H54 (cell line): ENCODE measurements around the gene GGTLC2.
"Not testable (repeated sequence)": the region's sequence is repeated elsewhere in the genome, so short reads cannot be mapped to it uniquely, and the experiment has no call there.

Experiments used
- DNase-seq: peaks from one replicate; pipeline ENCODE4 v3.0.0; 2011; ENCODE audit warnings: low spot score, mixed read lengths; ENCODE audit not compliant: insufficient read length
- FAIRE-seq: peaks from 3 replicates; lab custom pipeline; 2011; peaks lifted over from hg19 to GRCh38; lab: Jason Lieb, UNC
- POLR2A ChIP-seq: IDR thresholded peaks from 2 replicates; pipeline ENCODE4 v1.6.1; 2011; ENCODE audit warnings: low read depth, mild to moderate bottlenecking, low read length

Gene GGTLC2

DNA sequence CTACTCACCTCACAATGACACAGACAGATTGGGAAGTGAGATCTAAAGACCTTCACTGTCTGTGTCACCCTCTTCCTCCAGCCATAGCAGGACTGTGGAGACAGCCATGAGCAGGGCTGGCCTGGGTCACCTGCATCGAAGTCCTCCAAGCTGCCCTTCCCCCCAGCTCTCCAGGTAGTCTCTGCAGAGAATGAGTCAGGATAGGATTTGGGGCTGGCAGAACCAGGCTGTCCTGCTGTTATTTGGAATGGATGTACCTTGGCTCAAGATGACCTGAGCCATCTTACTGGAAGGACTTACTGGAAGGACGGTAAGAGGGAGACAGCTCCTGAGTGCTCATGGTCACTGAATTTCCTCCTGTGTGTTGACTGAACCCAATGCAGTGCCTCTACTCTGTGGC is 29.2 kb downstream of the GGTLC2 start:
- TF ChIP-seq POLR2A: no peak
- DNase-seq (no peak), FAIRE-seq (no peak)

DNA sequence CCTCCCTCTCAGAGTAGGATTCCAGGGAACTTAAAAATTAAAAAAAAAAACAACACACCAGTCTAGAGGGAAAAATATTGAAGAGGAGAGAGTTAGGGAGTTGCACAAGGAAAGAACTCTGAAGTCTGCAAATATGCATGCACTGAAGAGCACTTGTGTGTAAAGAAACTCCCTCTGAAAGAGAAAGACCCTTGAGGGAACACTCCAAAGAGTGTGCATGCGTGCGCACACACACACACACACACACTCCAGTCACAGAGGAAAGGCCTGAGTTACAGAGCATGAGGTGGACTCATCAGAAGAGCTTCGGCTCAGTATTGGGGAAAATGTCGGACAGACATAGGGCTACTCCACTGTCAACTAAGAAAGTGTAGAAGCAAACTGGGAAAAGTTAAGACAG is 30.1 kb downstream of the GGTLC2 start:
- DNase-seq (no peak), FAIRE-seq (no peak)
- no peak for TF ChIP-seq POLR2A

DNA sequence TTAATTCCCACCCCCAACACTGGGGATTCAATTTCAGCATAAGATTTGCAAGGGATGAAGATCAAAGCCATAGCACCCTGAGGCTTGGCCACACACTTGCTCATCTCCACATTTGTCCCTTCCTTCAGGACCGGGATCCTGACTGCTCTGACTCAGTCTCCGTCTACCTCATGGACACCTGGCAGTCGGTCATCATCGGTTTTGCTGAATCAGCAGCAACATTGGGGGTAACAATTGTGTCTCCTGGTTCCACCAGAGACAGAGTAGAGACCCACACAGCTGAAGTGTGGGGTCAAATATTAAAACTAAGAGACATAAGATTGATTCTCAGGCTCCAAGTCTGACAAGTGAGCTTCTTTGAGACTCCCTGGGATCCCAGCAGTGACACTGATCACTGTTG is 34.6 kb downstream of the GGTLC2 start:
- DNase-seq: no peak
- no peak for FAIRE-seq
- TF ChIP-seq POLR2A: no peak

DNA sequence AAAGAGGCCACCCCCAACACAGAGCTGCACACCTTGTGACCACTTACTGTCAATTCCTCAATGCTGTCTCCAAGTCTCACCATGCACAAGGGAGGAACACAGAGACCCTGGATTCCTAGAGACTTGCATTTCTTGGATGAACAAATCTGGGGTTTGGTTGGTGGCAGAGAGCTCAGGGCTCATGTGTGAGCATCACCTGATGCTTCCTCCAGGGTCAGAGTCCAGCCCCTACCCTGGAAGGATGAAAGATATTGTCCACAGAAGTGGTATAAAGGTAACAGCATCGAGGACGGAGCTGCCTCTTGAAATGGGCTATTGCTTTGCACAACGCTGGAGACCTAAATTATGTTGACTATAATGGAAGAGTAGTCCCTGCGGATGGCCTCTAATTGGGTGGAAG is 36.0 kb downstream of the GGTLC2 start:
- DNase-seq: no peak
- no peak for FAIRE-seq
- TF ChIP-seq POLR2A: no peak

DNA sequence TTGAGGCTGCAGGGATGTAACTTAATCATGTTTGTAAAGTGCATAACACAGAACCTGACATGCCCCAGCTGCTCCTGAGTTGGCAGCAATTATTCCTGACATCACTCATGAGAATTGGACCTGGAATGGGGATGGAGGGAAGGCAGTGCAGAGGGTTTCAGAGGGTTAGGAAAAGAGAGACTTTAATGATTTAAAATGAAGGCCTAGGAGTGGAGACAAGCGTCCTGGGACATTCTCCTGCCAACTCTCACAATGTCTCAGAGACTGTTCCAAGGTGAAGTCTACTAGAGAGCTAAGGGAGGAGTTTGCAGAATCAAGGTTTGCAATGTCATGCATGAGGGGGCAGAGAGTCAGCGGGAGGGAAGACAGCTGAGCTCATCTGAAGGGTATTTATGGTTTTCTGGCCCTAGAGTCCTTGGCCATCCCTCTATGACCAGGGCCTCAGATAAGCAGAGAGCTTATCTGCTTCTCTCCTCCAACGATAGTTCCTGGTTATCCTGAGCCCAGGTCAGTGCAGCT is 36.9 kb downstream of the GGTLC2 start:
- FAIRE-seq: no peak
- no peak for DNase-seq

DNA sequence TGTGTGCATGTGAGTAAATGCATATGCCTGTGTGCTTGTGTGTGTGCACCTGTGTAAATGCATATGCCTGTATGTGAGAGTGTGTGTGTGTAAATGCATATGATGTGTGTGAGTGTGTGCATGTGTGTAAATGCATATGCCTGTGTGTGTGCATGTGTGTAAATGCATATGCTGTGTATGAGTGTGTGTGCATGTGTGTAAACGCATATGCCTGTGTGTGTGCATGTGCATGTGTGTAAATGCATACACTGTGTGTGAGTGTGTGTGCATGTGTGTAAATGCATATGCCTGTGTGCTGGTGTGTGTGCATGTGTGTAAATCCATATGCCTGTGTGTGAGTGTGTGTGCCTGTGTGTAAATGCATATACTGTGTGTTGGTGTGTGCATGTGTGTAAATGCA is 37.8 kb downstream of the GGTLC2 start:
- no peak for FAIRE-seq
- DNase-seq: no peak
- TF ChIP-seq POLR2A: no peak

More for the DNA sequence above, 36.9 kb downstream of the GGTLC2 start:
- no peak for TF ChIP-seq POLR2A

DNA sequence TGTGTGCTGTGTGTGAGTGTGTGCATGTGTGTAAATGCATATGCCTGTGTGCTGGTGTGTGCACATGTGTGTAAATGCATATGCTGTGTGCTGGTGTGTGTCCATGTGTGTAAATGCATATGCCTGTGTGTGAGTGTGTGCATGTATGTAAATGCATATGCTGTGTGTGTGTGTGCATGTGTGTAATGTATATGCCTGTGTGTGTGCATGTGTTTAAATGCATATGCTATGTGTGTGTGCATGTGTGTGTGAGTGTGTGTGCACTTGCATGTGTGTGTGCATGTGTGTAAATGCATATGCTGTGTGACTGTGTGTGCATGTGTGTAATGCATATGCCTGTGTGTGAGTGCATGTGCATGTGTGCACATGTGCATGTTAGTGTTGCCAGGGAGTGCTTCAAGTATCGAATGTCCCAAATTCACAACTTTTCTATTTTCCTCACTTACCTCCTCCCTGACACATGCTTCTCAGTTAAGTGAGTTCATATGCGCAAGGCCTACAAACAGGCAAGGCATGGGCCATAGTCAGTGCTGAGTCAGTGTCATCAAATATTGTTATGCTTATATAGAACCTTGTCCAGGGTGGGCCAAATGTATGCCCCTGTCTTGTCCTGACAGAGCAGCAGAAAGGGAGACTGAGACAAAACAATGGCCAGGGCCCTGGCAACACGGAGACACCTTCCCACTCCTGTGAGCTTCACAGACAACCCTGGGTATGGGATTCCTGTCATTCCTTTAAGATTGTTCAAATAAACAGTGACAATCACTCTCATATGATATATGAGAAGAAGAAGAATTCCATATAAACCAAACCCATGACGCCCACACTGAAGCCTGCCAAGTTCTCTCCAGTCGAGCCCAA is 38.6 kb downstream of the GGTLC2 start:
- DNase-seq (no peak), FAIRE-seq (no peak)
- TF ChIP-seq POLR2A: no peak

DNA sequence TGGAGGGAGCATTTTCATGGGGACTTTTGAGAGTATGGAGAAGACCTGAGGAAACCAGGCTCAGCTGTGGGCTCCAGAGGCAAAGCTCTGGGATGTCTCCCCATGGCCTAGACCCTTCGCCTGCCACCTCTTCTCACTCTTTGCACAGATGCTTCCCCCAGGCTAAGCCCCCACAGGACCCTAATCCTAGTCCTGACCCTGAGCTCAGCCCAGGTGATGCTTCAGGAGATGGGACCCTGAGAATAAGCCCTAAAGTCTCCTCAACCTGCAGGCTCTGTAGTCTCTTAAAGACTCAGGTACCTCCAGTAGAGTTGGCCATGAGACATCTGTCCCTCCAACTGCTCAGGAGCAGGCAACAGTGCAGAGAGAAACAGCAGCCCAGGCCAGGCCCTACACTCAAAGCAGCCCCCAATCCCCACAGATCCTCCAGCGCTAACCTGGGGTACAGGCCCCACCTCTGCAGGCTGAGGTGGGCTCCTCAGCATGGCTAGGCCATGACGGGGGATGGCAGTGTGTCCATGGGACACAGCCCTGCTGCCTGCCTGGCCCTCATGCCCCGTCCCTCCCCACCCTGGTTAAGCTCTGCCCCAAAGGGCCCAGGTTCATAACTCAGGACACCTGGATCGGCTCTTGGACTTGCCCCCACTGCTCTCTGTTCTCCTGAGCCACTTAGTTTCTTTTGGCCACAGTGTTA is 39.4 kb downstream of the GGTLC2 start:
- FAIRE-seq (no peak), DNase-seq (no peak)
- no peak for TF ChIP-seq POLR2A

DNA sequence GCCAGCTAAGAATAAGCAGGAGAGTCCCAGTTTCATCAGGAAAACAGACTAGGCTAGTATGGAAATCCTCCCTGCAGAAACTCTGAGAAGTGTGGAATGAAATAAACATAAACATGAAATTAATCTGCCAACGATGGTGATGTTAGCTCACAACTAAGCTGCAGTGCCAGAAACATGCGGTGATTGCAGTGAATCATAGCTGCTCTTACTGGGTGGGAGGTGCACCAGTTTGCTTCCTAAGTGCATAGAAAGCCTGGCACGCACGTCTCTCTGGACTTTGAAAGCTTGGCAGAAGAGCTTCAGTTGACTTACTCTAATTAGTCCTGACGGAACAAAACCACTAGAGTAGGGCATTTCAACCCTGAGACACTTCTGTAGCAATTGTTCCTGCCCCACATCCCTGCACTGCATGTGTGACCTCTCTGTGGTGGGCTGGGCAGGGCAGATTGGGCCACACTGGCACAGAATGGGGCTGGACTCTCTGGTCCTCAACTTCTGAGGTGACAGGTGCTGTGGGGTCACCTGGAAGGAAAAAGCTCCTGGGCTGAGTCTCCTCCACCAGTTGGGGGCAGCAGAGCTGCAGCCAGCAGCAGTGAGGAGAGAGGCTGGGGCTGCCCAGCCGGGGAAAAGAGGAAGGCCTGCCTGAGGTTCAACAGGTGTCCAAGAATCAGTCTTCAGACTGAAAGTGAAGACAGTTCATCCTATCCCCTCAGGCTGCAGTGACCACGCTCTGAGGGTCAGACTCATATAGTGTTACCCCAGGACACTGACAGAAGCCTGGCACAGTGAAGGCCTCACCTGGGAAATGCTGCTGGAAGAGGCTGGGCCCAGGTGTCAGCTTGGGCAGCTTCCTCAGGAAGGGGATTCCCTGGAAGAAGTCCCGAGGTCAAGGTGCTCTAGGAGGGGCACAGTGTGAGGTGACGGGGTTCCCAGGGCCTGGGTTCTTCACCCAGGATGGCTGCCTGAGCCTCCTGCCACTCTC is 40.5 kb downstream of the GGTLC2 start:
- TF ChIP-seq POLR2A: no peak
- no peak for FAIRE-seq

DNA sequence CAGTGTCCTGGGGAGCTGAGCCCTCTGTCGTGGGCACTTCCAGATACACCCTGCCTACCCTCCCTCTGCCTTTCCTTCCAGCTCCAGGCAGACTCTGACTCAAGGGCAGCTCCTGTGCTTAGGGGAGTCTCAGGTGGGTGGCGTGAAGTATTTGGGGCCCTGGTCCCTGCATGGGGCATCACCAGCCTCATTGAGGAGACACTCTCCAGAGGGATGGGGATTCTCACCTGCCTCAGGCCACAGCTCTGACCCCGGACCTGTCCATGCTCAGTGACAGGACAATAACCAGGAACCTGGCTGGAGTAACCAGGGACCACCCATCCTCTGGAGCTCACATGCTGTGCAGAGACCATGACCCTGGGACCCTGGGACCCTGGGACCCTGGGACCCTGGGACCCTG is 41.2 kb downstream of the GGTLC2 start:
- no peak for TF ChIP-seq POLR2A
- DNase-seq: no peak
- no peak for FAIRE-seq

More for the DNA sequence above, 40.5 kb downstream of the GGTLC2 start:
- DNase-seq: no peak

DNA sequence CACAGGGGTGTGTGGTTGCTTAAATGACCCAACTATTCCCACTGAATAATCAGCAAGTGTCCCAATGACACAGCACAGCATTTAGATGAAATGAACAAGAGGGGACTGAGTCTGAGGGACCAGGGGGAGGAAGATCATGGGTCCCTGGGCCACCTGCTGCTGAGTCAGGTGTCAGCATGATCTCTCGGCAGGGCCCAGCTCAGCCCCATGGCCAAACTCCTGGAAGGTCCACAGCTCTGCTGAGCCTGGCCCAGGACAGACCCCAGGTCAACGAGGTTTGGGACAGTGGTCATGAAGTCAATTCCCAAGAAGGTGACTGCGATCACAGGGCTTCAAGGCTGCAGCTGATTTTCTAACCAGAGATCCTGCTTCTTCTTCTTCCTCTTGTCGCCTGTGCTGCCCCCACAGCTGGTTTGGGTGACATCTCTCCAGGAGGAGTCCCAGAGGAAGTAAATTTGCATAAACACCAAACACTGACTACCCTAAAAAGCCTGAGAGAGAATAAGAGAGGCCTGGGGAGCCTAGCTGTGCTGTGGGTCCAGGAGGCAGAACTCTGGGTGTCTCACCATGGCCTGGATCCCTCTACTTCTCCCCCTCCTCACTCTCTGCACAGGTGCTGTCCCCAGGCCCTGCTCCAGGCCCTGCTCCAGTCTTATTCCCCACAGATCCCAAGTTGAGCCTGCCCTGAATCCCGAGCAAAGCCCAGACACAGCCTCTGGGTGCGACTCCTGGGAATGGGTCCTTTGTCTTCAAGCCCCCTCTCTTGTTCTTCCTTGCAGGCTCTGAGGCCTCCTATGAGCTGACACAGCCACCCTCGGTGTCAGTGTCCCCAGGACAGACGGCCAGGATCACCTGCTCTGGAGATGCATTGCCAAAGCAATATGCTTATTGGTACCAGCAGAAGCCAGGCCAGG is 42.0 kb downstream of the GGTLC2 start:
- FAIRE-seq, DNase-seq: not testable (repeated sequence)
